Gastrocnemius medialis (tissue), 4 donors: ENCODE results near the gene URI1.

Source experiments
- CTCF ChIP-seq, 5 experiments: fragments of 450-650 bp in 3 of 5; fragments of 200-600 bp in 2 of 5; sonication (generic) in 2 of 5; IDR thresholded peaks in 4 of 5; conservative IDR thresholded peaks in 1 of 5; 1 replicate in 4 of 5; 2 replicates in 1 of 5; pipeline ENCODE4 v1.5.1; 2016 to 2019; ENCODE audit warnings: antibody characterized with exemption in 5 of 5, mild to moderate bottlenecking in 3 of 5, moderate library complexity in 3 of 5
- POLR2A ChIP-seq, 2 donors: fragments of 450-650 bp; IDR thresholded peaks; one replicate each; pipeline ENCODE4 v1.6.1; 2017; ENCODE audit warnings: antibody characterized with exemption in 2 of 2, mild to moderate bottlenecking in 2 of 2, moderate library complexity in 2 of 2

GRCh38 chr19:29971002-29971401 lies 29.0 kb downstream of the URI1 start:
- TF ChIP-seq POLR2A (IDR thresholded peaks at IDR 0.05) (no peak), CTCF (IDR thresholded peaks at IDR 0.05 in 4 of 5, conservative IDR thresholded peaks at IDR 0.05 in 1 of 5) (no peak)
